Ovary (tissue), 9 donors: ENCODE data around the gene D2HGDH. TPM values are rescaled to one million over a fixed set of nuclear protein-coding genes. Genes with fewer than 3 reads are reported as not detected.

Source experiments
- DNase-seq, 5 donors: peaks; one replicate each; pipeline ENCODE4 v3.0.0-alpha.2; 2019 to 2020
- H3K27ac ChIP-seq, 2 donors: fragments of 200-600 bp; one replicate each; pipeline versions ENCODE4 v1.5.1 to v1.8.0; 2019 to 2022
- H3K27me3 ChIP-seq: fragments of 200-600 bp; one replicate; pipeline ENCODE4 v1.8.0; 2022
- H3K36me3 ChIP-seq: fragments of 200-600 bp; sonication (generic); one replicate; pipeline ENCODE4 v1.5.1; 2019
- H3K4me1 ChIP-seq: one replicate; pipeline ENCODE4 v1.8.1; 2013; ENCODE audit warnings: mild to moderate bottlenecking, moderate library complexity; ENCODE audit not compliant: insufficient read depth
- H3K4me3 ChIP-seq: fragments of 200-600 bp; sonication (generic); one replicate; pipeline ENCODE4 v1.5.1; 2017
- H3K9me3 ChIP-seq, 2 donors: fragments of 200-600 bp in 1 of 2; sonication (generic) in 1 of 2; one replicate each; pipeline versions ENCODE4 v1.5.1 to v1.8.1; 2013 to 2019; ENCODE audit warnings: mild to moderate bottlenecking in 1 of 2, moderate library complexity in 1 of 2
- CTCF ChIP-seq, 3 donors: fragments of 450-650 bp in 2 of 3; fragments of 200-600 bp in 1 of 3; IDR thresholded peaks; one replicate each; pipeline versions ENCODE4 v1.5.1 to v1.8.0; 2016 to 2022; ENCODE audit warnings: antibody characterized with exemption in 3 of 3, mild to moderate bottlenecking in 1 of 3
- EP300 ChIP-seq: sonication (generic); formaldehyde crosslinking; IDR thresholded peaks from one replicate; pipeline ENCODE4 v1.6.1; 2017; ENCODE audit warnings: antibody characterized with exemption
- POLR2A ChIP-seq: fragments of 450-650 bp; IDR thresholded peaks from one replicate; pipeline ENCODE4 v1.6.1; 2017; ENCODE audit warnings: antibody characterized with exemption, mild to moderate bottlenecking, moderate library complexity
- WGBS, 3 donors: extraction: QIAGEN DNeasy Blood & Tissue Kit in 1 of 3; methylation state at CpG; one replicate each; pipeline versions ENCODE4 v1.1.5 to v1.1.7; 2013 to 2017; 5-methylcytosine and 5-hydroxymethylcytosine counted together
- intact Hi-C, 4 donors: fragments of 100-400 bp; cut with DNase I; formaldehyde crosslinking; loops; one replicate each; pipeline versions ENCODE4 v1.11.0 to v1.15.1; 2022 to 2023
- polyA plus RNA-seq, 2 donors: library from polyadenylated mRNA; stranded (reverse); fragments of 200-250 nt in 1 of 2; fragments of 350-450 nt in 1 of 2; fragmentation: Illumina TruSeq in 1 of 2; extraction: RNeasy Lipid Tissue Mini Kit (QIAGEN cat#74804) in 1 of 2; gene quantifications; one replicate each; pipeline ENCODE4 v1.2.3, GENCODE V29; 2013 to 2014
- total RNA-seq, 7 donors: library from RNA; depleted of rRNA in 2 of 7; stranded (reverse); fragments of >200 nt in 2 of 7; fragmentation: NEBNext Ultra II Directional in 3 of 7; extraction: Animal tissue kit (Norgen Biotek cat#: 25700) in 3 of 7; gene quantifications; one replicate each; pipeline versions ENCODE4 v1.1.0 to v1.2.4, GENCODE V29; 2016 to 2023
- donor health status: DM: no; HTN: no; CAD: no; lungs with moderate emphysema.
- donor health status: DM: no; HTN: no; CAD: no.
- donor health status: Bipolar disorder and iron deficiency.
- donor health status: DM: yes; HTN: yes; CAD: no.
- donor health status: DM: no; HTN: no; CAD: no.
- donor health status: DM: yes; HTN: yes; CAD: no.

Gene D2HGDH
- total and polyA plus RNA-seq, 9 donors: 0.63 to 35.1 (median 24.6) TPM

GRCh38 chr2:241753493-241753892 is 19.1 kb downstream of the D2HGDH start:
- H3K36me3 ChIP-seq: no peaks in the 10 kb centered on the region
- WGBS, 3 donors: 92 to 94% (median 94%) methylated on average over 17 of the region's 17 CpGs
- DNase-seq: no peak
- no peaks in the 10 kb centered on the region for H3K9me3 ChIP-seq
- H3K27me3 ChIP-seq: no peaks in the 10 kb centered on the region
- intact Hi-C loops: loop anchor here in 1 of 4 donors (10.0 kb wide), 1 partner anchor 121 kb away; no protein-coding TSS in a partner anchor
- TF ChIP-seq EP300 (no peak), CTCF (IDR thresholded peaks at IDR 0.05) (no peak), POLR2A (no peak)
- H3K4me1 ChIP-seq: peaks cover 2% of the 10 kb centered on the region
- H3K4me3 ChIP-seq: no peak overlapping the region
- no peak overlapping the region for H3K27ac ChIP-seq

GRCh38 chr2:241754042-241754441 is 19.6 kb downstream of the D2HGDH start:
- 95 to 96% (median 95%) methylated on average over 20 of the region's 20 CpGs for WGBS, 3 donors
- H3K4me3 ChIP-seq: no peak overlapping the region
- H3K4me1 ChIP-seq: peaks cover 2% of the 10 kb centered on the region
- H3K36me3 ChIP-seq: no peaks in the 10 kb centered on the region
- no peak overlapping the region for H3K27ac ChIP-seq
- H3K27me3 ChIP-seq: no peaks in the 10 kb centered on the region
- TF ChIP-seq EP300: no peak
- TF ChIP-seq CTCF (IDR thresholded peaks at IDR 0.05): no peak
- TF ChIP-seq POLR2A: no peak
- H3K9me3 ChIP-seq: no peaks in the 10 kb centered on the region
- intact Hi-C loops: loop anchor here in 1 of 4 donors (10.0 kb wide), 1 partner anchor 121 kb away; no protein-coding TSS in a partner anchor
- no peak for DNase-seq

- Histone ChIP-seq H3K4me1 (peaks cover 2% of the 10 kb centered on the region), H3K27me3 (no peaks in the 10 kb centered on the region), H3K9me3 (no peaks in the 10 kb centered on the region), H3K4me3 (no peak overlapping the region), H3K27ac (no peak overlapping the region), H3K36me3 (no peaks in the 10 kb centered on the region)
- DNase-seq: no peak
- intact Hi-C loops: loop anchor here in 1 of 4 donors (10.0 kb wide), 1 partner anchor 120 kb away; no protein-coding TSS in a partner anchor
- no peak for TF ChIP-seq EP300
- no peak for TF ChIP-seq POLR2A
- TF ChIP-seq CTCF (IDR thresholded peaks at IDR 0.05): no peak
- WGBS, 3 donors: 77 to 86% (median 84%) methylated on average over 18 of the region's 18 CpGs
Observed at GRCh38 chr2:241755166-241755565, 20.7 kb downstream of the D2HGDH start.

- H3K27me3 ChIP-seq: no peaks in the 10 kb centered on the region
- intact Hi-C loops: loop anchor here in 1 of 4 donors (10.0 kb wide), 1 partner anchor 119 kb away; no protein-coding TSS in a partner anchor
- 92 to 95% (median 94%) methylated on average over 27 of the region's 27 CpGs for WGBS, 3 donors
- TF ChIP-seq POLR2A (no peak), EP300 (no peak), CTCF (IDR thresholded peaks at IDR 0.05) (no peak)
- H3K4me1 ChIP-seq: no peaks in the 10 kb centered on the region
- no peaks in the 10 kb centered on the region for H3K36me3 ChIP-seq
- no peaks in the 10 kb centered on the region for H3K9me3 ChIP-seq
- H3K27ac ChIP-seq: no peak overlapping the region
- H3K4me3 ChIP-seq: no peak overlapping the region
- DNase-seq: no peak
Observed at GRCh38 chr2:241755777-241756176, 21.3 kb downstream of the D2HGDH start.
